ENCODE data around the gene SLC12A8.

The SLC12A8 gene

DNA sequence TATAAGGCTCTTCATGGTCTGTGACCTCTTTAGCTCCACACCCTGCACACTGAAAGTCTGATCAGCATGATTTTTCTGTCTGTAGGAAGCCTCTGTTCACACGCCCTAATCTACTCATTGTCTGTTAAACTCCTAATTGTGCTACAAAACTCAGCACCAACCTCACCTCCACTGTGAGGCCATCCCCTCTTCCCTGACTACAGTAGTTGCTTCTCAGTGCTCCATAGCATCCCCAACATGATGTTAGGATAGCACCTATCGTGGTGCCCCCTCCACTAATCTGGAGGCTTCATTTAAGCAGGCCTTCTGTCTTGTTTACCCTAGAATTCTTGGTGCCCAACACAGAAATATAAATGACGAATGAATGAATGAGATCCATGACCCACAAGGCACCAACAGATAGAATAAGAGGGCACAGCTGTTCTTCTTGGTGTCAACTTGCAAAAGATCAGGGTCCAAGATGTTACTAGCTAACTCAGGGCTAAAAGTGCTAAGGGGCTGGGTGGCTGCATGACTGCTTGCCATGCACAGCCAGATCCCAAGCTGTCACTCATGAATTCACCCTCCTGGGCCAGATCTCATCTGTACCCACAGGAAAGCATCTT lies 101.6 kb downstream of the SLC12A8 start:
- no peak overlapping the region for H3K9ac ChIP-seq (ENCODE audit: low read depth, low read length, poor library complexity, severe bottlenecking)
- no peaks in the 10 kb centered on the region for H3K9me3 ChIP-seq (ENCODE audit: insufficient read depth, low read depth, low read length)
- no peaks in the 10 kb centered on the region for H3K9me2 ChIP-seq (replicated peaks; ENCODE audit: low read depth, low read length)
- no peaks in the 10 kb centered on the region for H4K20me1 ChIP-seq (ENCODE audit: insufficient read depth, low read length, poor library complexity, severe bottlenecking)
- H3K4me2 ChIP-seq (ENCODE audit: low read depth, low read length, poor library complexity, severe bottlenecking) = no peak overlapping the region
- TF ChIP-seq, protein P1, sequence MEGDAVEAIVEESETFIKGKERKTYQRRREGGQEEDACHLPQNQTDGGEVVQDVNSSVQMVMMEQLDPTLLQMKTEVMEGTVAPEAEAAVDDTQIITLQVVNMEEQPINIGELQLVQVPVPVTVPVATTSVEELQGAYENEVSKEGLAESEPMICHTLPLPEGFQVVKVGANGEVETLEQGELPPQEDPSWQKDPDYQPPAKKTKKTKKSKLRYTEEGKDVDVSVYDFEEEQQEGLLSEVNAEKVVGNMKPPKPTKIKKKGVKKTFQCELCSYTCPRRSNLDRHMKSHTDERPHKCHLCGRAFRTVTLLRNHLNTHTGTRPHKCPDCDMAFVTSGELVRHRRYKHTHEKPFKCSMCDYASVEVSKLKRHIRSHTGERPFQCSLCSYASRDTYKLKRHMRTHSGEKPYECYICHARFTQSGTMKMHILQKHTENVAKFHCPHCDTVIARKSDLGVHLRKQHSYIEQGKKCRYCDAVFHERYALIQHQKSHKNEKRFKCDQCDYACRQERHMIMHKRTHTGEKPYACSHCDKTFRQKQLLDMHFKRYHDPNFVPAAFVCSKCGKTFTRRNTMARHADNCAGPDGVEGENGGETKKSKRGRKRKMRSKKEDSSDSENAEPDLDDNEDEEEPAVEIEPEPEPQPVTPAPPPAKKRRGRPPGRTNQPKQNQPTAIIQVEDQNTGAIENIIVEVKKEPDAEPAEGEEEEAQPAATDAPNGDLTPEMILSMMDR (conservative IDR thresholded peaks at IDR 0.05; ENCODE audit: low read length) = no peak
- TF ChIP-seq EZH2phosphoT487 (IDR thresholded peaks at IDR 0.05; ENCODE audit: borderline replicate concordance) = no peak
- no peak overlapping the region for H2AFZ ChIP-seq (ENCODE audit: low read length)
- H3K4me1 ChIP-seq (ENCODE audit: insufficient read depth, low read length, poor library complexity, severe bottlenecking) = peaks cover 9% of the 10 kb centered on the region
- no peaks in the 10 kb centered on the region for H3K27me3 ChIP-seq (ENCODE audit: insufficient read depth, low read length, poor library complexity, severe bottlenecking)
- H3K36me3 ChIP-seq (ENCODE audit: insufficient read depth, low read length) = no peaks in the 10 kb centered on the region
- no peak overlapping the region for H3K4me3 ChIP-seq (ENCODE audit: low read length, poor library complexity, severe bottlenecking)
- no peaks in the 10 kb centered on the region for H3K79me2 ChIP-seq (ENCODE audit: insufficient read depth, low read length)
- H3F3A ChIP-seq (ENCODE audit: low read depth) = no peaks in the 10 kb centered on the region

DNA sequence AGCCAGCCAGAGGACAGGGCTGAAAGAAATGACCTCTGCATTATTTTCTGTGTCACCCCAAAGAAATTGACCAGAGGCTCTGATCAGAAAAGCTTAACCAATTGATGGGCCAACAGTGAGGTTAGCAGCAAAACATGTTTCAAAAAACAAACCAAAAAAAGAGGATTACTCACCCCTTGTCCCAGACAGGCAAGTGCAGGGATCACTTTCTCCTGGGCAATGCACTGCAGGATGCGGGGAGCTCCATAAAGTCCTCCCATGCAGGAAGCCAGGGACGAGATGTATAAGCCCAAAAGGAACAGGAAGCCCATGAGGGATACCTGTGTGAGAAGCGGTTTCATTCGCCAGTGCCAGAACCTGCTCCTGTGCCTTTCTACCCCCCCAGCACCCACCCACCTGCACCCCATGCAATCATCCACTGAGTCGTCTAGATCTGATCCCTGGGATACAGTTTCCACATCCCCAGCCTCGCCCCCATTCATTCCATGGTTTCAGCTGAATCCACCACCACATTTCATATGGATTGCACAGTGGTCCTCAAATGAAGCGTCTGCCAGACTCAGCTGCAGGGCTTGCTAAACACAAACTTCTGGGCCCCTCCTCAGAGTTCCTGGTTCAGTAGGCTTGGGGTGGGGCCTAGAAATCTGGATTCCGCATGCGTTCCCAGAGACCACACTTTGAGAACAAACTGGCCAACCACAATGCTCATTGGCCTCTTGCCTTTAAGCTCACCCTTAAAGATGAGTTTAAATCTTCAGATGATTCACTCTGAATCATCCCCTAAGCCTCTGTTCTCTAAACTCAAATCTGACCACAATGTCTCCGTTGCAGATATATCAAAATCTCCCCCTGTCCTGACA lies 102.3 kb downstream of the SLC12A8 start:
- no peaks in the 10 kb centered on the region for H3K79me2 ChIP-seq (ENCODE audit: insufficient read depth, low read length)
- H3K9ac ChIP-seq (ENCODE audit: low read depth, low read length, poor library complexity, severe bottlenecking) = no peak overlapping the region
- no peak overlapping the region for H3K4me3 ChIP-seq (ENCODE audit: low read length, poor library complexity, severe bottlenecking)

DNA sequence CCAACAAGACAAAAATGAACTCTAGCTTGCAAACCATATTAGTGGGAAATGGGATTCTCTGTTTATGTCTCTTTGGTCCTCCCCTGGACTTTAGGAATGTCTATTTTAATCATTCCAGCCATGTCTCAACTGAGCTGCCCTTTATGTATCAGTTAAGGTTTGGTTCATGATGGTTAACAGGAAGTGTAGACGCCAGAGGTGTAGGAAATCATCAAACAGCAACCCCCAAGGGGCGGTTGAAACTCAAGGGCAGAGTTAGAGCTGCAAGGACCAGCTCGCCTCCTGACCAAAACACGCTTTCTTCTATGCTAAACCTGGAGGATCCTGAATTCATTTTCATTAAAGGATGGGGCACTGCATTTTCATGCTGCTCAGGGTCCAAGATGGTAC lies 103.0 kb downstream of the SLC12A8 start:
- no peaks in the 10 kb centered on the region for H3K27me3 ChIP-seq (ENCODE audit: insufficient read depth, low read length, poor library complexity, severe bottlenecking)
- H4K20me1 ChIP-seq (ENCODE audit: insufficient read depth, low read length, poor library complexity, severe bottlenecking) = no peaks in the 10 kb centered on the region
- no peaks in the 10 kb centered on the region for H3K9me3 ChIP-seq (ENCODE audit: insufficient read depth, low read depth, low read length)
- H3K9me2 ChIP-seq (replicated peaks; ENCODE audit: low read depth, low read length) = no peaks in the 10 kb centered on the region
- no peaks in the 10 kb centered on the region for H3K79me2 ChIP-seq (ENCODE audit: insufficient read depth, low read length)
- H3K4me3 ChIP-seq (ENCODE audit: low read length, poor library complexity, severe bottlenecking) = no peak overlapping the region
- no peaks in the 10 kb centered on the region for H3F3A ChIP-seq (ENCODE audit: low read depth)
- peaks cover 9% of the 10 kb centered on the region for H3K4me1 ChIP-seq (ENCODE audit: insufficient read depth, low read length, poor library complexity, severe bottlenecking)
- TF ChIP-seq, protein P1 (conservative IDR thresholded peaks at IDR 0.05; ENCODE audit: low read length) = no peak
- TF ChIP-seq EZH2phosphoT487 (IDR thresholded peaks at IDR 0.05; ENCODE audit: borderline replicate concordance) = no peak
- H3K9ac ChIP-seq (ENCODE audit: low read depth, low read length, poor library complexity, severe bottlenecking) = no peak overlapping the region
- peak overlapping the region; percentile 29; the same call in 1 of the 2 replicates for H2AFZ ChIP-seq (ENCODE audit: low read length)
- peak overlapping the region; percentile 5 for H3K4me2 ChIP-seq (ENCODE audit: low read depth, low read length, poor library complexity, severe bottlenecking)
- no peaks in the 10 kb centered on the region for H3K36me3 ChIP-seq (ENCODE audit: insufficient read depth, low read length)

More for the DNA sequence above, 102.3 kb downstream of the SLC12A8 start:
- Histone ChIP-seq H3F3A (ENCODE audit: low read depth) (no peaks in the 10 kb centered on the region), H2AFZ (ENCODE audit: low read length) (no peak overlapping the region), H3K4me1 (ENCODE audit: insufficient read depth, low read length, poor library complexity, severe bottlenecking) (peaks cover 9% of the 10 kb centered on the region), H4K20me1 (ENCODE audit: insufficient read depth, low read length, poor library complexity, severe bottlenecking) (no peaks in the 10 kb centered on the region), H3K9me3 (ENCODE audit: insufficient read depth, low read depth, low read length) (no peaks in the 10 kb centered on the region), H3K36me3 (ENCODE audit: insufficient read depth, low read length) (no peaks in the 10 kb centered on the region), H3K27me3 (ENCODE audit: insufficient read depth, low read length, poor library complexity, severe bottlenecking) (no peaks in the 10 kb centered on the region), H3K9me2 (replicated peaks; ENCODE audit: low read depth, low read length) (no peaks in the 10 kb centered on the region), H3K4me2 (ENCODE audit: low read depth, low read length, poor library complexity, severe bottlenecking) (no peak overlapping the region)
- TF ChIP-seq, protein P1 (conservative IDR thresholded peaks at IDR 0.05; ENCODE audit: low read length) = no peak
- TF ChIP-seq EZH2phosphoT487 (IDR thresholded peaks at IDR 0.05; ENCODE audit: borderline replicate concordance) = no peak

Data from Loucy (cell line).